Measurements from ENCODE around the gene MLLT1. TPM values are rescaled to one million over a fixed set of nuclear protein-coding genes. Genes with fewer than 3 reads are reported as not detected.

Gene MLLT1
- total and polyA plus RNA-seq, 3 experiments from 2014 or later = 2.5 to 64.2 (median 63.9) TPM

DNA sequence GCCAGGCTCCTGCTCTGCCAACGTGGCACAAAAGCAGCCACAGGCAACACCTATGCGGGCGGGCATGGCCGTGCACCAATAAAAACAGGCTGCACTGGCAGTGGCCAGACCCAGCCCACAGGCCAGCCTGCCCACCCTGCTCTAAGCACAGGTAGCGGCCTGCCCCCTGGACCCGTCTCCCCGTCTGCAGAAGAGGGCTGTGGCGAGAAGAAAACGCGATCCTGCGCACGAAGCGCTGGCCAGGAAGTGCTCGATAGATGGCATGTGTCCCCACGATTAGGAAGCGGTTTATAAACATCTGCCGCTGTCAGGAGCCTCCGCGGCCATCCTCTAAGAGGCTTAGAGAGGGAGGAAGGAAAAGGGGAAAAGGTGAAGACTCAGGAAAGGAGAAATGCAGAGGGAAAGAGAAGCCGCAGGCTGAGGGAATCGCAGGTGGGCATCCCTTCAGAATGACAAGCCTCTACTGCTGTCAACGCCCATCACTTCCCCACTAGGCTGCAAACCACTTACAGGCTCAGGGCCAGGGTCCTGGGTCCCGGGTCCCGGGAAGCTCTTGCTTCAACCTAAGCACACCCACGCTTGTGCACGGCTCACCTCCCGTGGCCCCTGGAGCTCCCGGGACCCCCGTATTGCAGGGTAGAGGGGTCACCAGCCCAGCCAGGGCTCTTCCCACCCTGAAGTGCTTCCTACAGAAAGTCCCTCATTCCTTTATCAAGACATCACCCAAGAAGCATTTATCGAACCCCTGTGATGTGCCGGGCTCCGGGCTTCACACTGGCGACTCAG, 10.5 kb downstream of the MLLT1 start:
- H3K36me3 Mint-ChIP-seq = peaks cover 0 to 56% (median 6%) of the 10 kb centered on the region in 3 donors
- no peaks in the 10 kb centered on the region for H3K27me3 ChIP-seq (ENCODE audit: insufficient read depth, low read length, poor library complexity, severe bottlenecking)
- POLR2A ChIA-PET = no interaction called here
- H3K4me3 Mint-ChIP-seq = no peak overlapping the region
- peak overlapping the region in 2 of 8 donors; percentile 11 to 74 for H3K27ac Mint-ChIP-seq
- peaks cover 5% of the 10 kb centered on the region for H3K36me3 ChIP-seq (ENCODE audit: insufficient read depth, low read length)
- DNase-seq = no peak
- H3K4me3 ChIP-seq (ENCODE audit: low read length) = no peak overlapping the region
- H3K27ac ChIP-seq (ENCODE audit: low read depth, low read length) = no peak overlapping the region
- no peaks in the 10 kb centered on the region for H3K9me3 ChIP-seq (ENCODE audit: low read length)
- H3K4me1 ChIP-seq (ENCODE audit: insufficient read depth, low read length) = no peaks in the 10 kb centered on the region
- CTCF ChIA-PET = no interaction called here
- H3K4me1 Mint-ChIP-seq = peaks cover 24 to 42% (median 28%) of the 10 kb centered on the region in 3 donors
- peaks cover 0 to 1% of the 10 kb centered on the region in 2 donors for H3K27me3 Mint-ChIP-seq
- no peaks in the 10 kb centered on the region for H3K9me3 Mint-ChIP-seq

DNA sequence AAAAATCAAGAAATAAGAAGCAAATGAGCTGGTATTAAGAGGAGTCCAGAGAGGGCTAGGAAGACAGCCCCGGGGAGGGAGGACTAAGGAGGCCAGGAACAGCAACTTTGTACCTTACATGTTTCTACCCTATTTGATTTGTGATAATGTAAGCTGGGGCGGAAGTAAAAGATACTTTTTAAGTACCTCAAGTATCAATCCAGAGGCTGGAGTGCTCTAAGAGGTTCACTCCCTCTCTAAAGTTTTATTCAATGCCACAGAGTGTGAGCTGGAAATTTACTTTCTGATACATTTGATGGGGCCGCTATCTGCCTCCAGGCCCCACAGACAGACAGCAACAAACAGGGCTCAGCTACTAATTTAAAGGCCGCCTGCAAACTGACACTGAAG, 11.4 kb downstream of the MLLT1 start:
- H3K36me3 ChIP-seq (ENCODE audit: insufficient read depth, low read length) = peaks cover 5% of the 10 kb centered on the region
- peaks cover 0 to 63% (median 6%) of the 10 kb centered on the region in 3 donors for H3K36me3 Mint-ChIP-seq

DNA sequence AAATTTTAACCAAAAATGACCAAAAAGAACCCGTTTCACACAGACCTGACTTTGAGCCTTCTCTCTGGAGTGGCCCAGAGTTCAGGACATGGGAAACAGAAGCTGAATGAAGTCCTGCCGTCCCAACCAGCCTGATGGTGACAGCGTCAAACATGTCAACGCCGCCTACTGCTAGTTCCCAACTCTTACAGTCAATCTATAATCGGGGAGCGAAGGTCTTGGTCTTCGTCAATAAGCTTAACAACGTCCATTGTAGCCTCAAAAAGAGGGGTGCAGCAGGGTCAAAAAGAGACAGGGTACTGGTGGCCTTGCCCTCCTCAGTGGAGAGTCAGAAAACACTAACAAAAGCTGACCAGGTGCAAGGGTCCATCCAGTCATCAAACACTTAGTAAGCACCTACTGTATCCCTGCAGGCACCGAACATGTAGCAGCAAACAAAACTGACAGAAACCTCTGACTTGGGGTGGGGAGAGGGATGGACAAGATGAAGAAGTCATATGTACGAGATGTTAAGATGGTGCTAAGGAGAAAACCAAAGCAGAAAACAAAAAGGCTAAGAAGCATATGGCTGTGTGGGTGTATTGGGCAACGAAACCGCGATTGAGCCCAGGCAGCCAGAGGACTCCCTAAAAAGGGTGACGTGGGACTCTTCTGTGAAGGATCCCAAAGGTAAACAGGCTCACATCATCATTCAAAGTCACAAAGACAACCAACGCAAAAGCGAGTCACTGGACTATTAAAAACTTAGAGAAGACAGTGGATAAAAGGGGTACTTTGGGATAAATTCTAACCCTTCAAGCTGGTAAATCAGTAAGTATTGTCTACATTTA, 12.0 kb downstream of the MLLT1 start:
- Histone ChIP-seq H3K9me3 (ENCODE audit: low read length) (no peaks in the 10 kb centered on the region), H3K4me3 (ENCODE audit: low read length) (no peak overlapping the region), H3K4me1 (ENCODE audit: insufficient read depth, low read length) (no peaks in the 10 kb centered on the region), H3K36me3 (ENCODE audit: insufficient read depth, low read length) (peaks cover 5% of the 10 kb centered on the region), H3K27me3 (ENCODE audit: insufficient read depth, low read length, poor library complexity, severe bottlenecking) (no peaks in the 10 kb centered on the region), H3K27ac (ENCODE audit: low read depth, low read length) (no peak overlapping the region)
- CTCF ChIA-PET = interaction anchor here (1.5 kb wide), 1 partner anchor 9 kb away, joined by 4 read pairs; no protein-coding TSS in a partner anchor
- peaks cover 19 to 37% (median 20%) of the 10 kb centered on the region in 3 donors for H3K4me1 Mint-ChIP-seq
- peaks cover 0 to 1% of the 10 kb centered on the region in 2 donors for H3K27me3 Mint-ChIP-seq
- peaks cover 0 to 69% (median 7%) of the 10 kb centered on the region in 3 donors for H3K36me3 Mint-ChIP-seq
- POLR2A ChIA-PET = no interaction called here
- H3K9me3 Mint-ChIP-seq = no peaks in the 10 kb centered on the region
- H3K4me3 Mint-ChIP-seq = peak overlapping the region in 1 of 7 donors; percentile 44
- H3K27ac Mint-ChIP-seq = peak overlapping the region in 4 of 8 donors; percentile 9 to 90 (median 62)
- no peak for DNase-seq

More for the DNA sequence above, 11.4 kb downstream of the MLLT1 start:
- Mint-ChIP-seq H3K4me1 (peaks cover 21 to 38% (median 23%) of the 10 kb centered on the region in 3 donors), H3K27me3 (peaks cover 0 to 1% of the 10 kb centered on the region in 2 donors), H3K27ac (peak overlapping the region in 2 of 8 donors; percentile 2 to 78), H3K9me3 (no peaks in the 10 kb centered on the region), H3K4me3 (no peak overlapping the region)
- H3K27me3 ChIP-seq (ENCODE audit: insufficient read depth, low read length, poor library complexity, severe bottlenecking) = no peaks in the 10 kb centered on the region
- no peak for DNase-seq
- no peaks in the 10 kb centered on the region for H3K4me1 ChIP-seq (ENCODE audit: insufficient read depth, low read length)
- no peaks in the 10 kb centered on the region for H3K9me3 ChIP-seq (ENCODE audit: low read length)
- POLR2A ChIA-PET = no interaction called here
- CTCF ChIA-PET = interaction anchor here (1.5 kb wide), 1 partner anchor 8 kb away, joined by 4 read pairs; no protein-coding TSS in a partner anchor
- no peak overlapping the region for H3K4me3 ChIP-seq (ENCODE audit: low read length)
- no peak overlapping the region for H3K27ac ChIP-seq (ENCODE audit: low read depth, low read length)

- CTCF ChIA-PET = interaction anchor here (0.6 kb wide), 1 partner anchor 1352 kb away, joined by 3 read pairs; no protein-coding TSS in a partner anchor
- no peaks in the 10 kb centered on the region for H3K9me3 ChIP-seq (ENCODE audit: low read length)
- H3K36me3 Mint-ChIP-seq = peaks cover 0 to 75% (median 5%) of the 10 kb centered on the region in 3 donors
- no peaks in the 10 kb centered on the region for H3K9me3 Mint-ChIP-seq
- H3K4me1 ChIP-seq (ENCODE audit: insufficient read depth, low read length) = no peaks in the 10 kb centered on the region
- peaks cover 0 to 1% of the 10 kb centered on the region in 2 donors for H3K27me3 Mint-ChIP-seq
- H3K27me3 ChIP-seq (ENCODE audit: insufficient read depth, low read length, poor library complexity, severe bottlenecking) = no peaks in the 10 kb centered on the region
- H3K36me3 ChIP-seq (ENCODE audit: insufficient read depth, low read length) = peaks cover 9% of the 10 kb centered on the region
- no peak overlapping the region for H3K27ac Mint-ChIP-seq
- H3K27ac ChIP-seq (ENCODE audit: low read depth, low read length) = no peak overlapping the region
- no peak overlapping the region for H3K4me3 ChIP-seq (ENCODE audit: low read length)
- H3K4me1 Mint-ChIP-seq = peaks cover 8 to 40% (median 27%) of the 10 kb centered on the region in 3 donors
- DNase-seq = no peak
- no peak overlapping the region for H3K4me3 Mint-ChIP-seq
- POLR2A ChIA-PET = interaction anchor here (0.6 to 0.7 kb wide), 2 partner anchors 13 to 47 kb away, joined by 4 to 6 read pairs; no protein-coding TSS in a partner anchor
These were observed 15.0 kb downstream of the MLLT1 start for GRCh38 chr19:6264803-6265202.

DNA sequence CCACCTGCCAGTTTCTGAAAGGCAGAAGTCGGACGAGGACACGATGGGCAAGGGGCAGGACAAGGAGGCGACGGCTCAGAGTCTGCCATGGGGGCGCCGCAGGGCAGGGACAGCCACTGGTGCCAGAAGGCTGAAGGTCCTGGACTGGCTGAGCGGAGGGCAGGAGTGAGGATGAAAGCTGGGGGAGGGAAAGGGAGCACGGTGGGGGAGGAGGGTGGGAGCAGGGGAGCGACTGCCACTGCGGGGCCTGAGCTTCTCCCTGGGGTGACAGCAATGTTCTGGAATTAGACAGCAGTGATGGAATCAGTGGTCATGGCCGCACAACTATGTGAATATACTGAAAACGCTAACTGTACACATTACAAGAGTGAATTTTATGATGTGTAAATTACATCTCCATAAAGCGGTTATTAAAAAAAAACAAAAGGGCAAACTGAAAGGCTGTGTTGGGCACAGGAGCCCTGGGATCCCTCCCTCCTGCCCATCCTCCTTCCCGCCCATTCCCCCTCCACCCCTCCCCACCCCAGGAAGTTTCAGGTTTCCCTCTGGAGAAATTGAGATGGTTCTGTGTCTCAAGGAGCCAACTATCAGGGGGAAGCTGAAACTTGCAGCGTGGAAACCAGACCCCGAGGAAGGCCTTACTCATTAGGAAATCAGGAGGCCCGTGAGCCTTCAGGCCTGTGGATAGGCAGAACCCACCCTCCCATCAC, 15.9 kb downstream of the MLLT1 start:
- peaks cover 0 to 1% of the 10 kb centered on the region in 2 donors for H3K27me3 Mint-ChIP-seq
- Histone ChIP-seq H3K36me3 (ENCODE audit: insufficient read depth, low read length) (peaks cover 9% of the 10 kb centered on the region), H3K9me3 (ENCODE audit: low read length) (no peaks in the 10 kb centered on the region), H3K4me1 (ENCODE audit: insufficient read depth, low read length) (no peaks in the 10 kb centered on the region), H3K27ac (ENCODE audit: low read depth, low read length) (no peak overlapping the region), H3K4me3 (ENCODE audit: low read length) (no peak overlapping the region), H3K27me3 (ENCODE audit: insufficient read depth, low read length, poor library complexity, severe bottlenecking) (no peaks in the 10 kb centered on the region)
- CTCF ChIA-PET = interaction anchor here (0.6 kb wide), 1 partner anchor 1353 kb away, joined by 3 read pairs; no protein-coding TSS in a partner anchor
- H3K27ac Mint-ChIP-seq = no peak overlapping the region
- no peak overlapping the region for H3K4me3 Mint-ChIP-seq
- H3K4me1 Mint-ChIP-seq = peaks cover 9 to 43% (median 32%) of the 10 kb centered on the region in 3 donors
- H3K36me3 Mint-ChIP-seq = peaks cover 0 to 76% (median 5%) of the 10 kb centered on the region in 3 donors
- POLR2A ChIA-PET = no interaction called here
- DNase-seq = no peak
- H3K9me3 Mint-ChIP-seq = no peaks in the 10 kb centered on the region

GRCh38 chr19:6263306-6263705, 16.5 kb downstream of the MLLT1 start:
- H3K27me3 Mint-ChIP-seq = peaks cover 0 to 1% of the 10 kb centered on the region in 2 donors
- peaks cover 8 to 43% (median 36%) of the 10 kb centered on the region in 3 donors for H3K4me1 Mint-ChIP-seq
- POLR2A ChIA-PET = no interaction called here
- no peaks in the 10 kb centered on the region for H3K9me3 Mint-ChIP-seq
- no peaks in the 10 kb centered on the region for H3K27me3 ChIP-seq (ENCODE audit: insufficient read depth, low read length, poor library complexity, severe bottlenecking)
- H3K4me1 ChIP-seq (ENCODE audit: insufficient read depth, low read length) = no peaks in the 10 kb centered on the region
- peak overlapping the region in 2 of 8 donors; percentile 52 to 94 for H3K27ac Mint-ChIP-seq
- peak overlapping the region in 1 of 7 donors; percentile 19 for H3K4me3 Mint-ChIP-seq
- CTCF ChIA-PET = no interaction called here
- no peaks in the 10 kb centered on the region for H3K9me3 ChIP-seq (ENCODE audit: low read length)
- peaks cover 0 to 76% (median 5%) of the 10 kb centered on the region in 3 donors for H3K36me3 Mint-ChIP-seq
- no peak overlapping the region for H3K4me3 ChIP-seq (ENCODE audit: low read length)
- no peak overlapping the region for H3K27ac ChIP-seq (ENCODE audit: low read depth, low read length)
- no peak for DNase-seq
- peaks cover 9% of the 10 kb centered on the region for H3K36me3 ChIP-seq (ENCODE audit: insufficient read depth, low read length)

DNA sequence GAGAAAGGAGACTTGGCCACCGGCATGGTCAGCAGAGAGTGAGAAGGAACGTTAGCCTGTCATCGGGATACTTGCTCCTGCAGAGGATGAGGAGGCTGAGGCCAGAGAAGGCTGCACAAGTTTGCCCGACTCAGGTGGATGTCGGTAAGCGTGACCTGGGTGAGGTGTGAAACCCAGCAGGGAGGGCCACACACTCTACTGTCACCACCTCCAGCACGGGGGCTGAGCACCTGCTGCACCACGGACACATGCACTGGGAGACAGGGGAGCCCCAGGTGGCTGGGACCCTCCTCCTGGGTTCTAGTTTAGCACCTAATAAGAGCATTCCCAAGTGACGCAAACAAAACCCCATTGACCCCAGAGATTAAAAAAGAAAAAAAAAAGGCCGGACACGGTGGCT, 17.3 kb downstream of the MLLT1 start:
- no peaks in the 10 kb centered on the region for H3K4me1 ChIP-seq (ENCODE audit: insufficient read depth, low read length)
- H3K9me3 ChIP-seq (ENCODE audit: low read length) = no peaks in the 10 kb centered on the region
- no peak overlapping the region for H3K4me3 ChIP-seq (ENCODE audit: low read length)
- no peak overlapping the region for H3K27ac ChIP-seq (ENCODE audit: low read depth, low read length)
- H3K27me3 ChIP-seq (ENCODE audit: insufficient read depth, low read length, poor library complexity, severe bottlenecking) = no peaks in the 10 kb centered on the region
- ChIA-PET CTCF (no interaction called here), POLR2A (no interaction called here)
- Mint-ChIP-seq H3K36me3 (peaks cover 0 to 75% (median 5%) of the 10 kb centered on the region in 3 donors), H3K9me3 (no peaks in the 10 kb centered on the region), H3K4me1 (peaks cover 7 to 45% (median 28%) of the 10 kb centered on the region in 3 donors), H3K27ac (peak overlapping the region in 3 of 8 donors; percentile 52 to 87 (median 77)), H3K27me3 (no peaks in the 10 kb centered on the region), H3K4me3 (no peak overlapping the region)
- DNase-seq = no peak
- H3K36me3 ChIP-seq (ENCODE audit: insufficient read depth, low read length) = peaks cover 9% of the 10 kb centered on the region

Measured in CD8-positive, alpha-beta memory T cell (primary cell).